GM18951 (cell line): ENCODE data around the gene NBEAL2.

Experiments
- POLR2A ChIP-seq: IDR thresholded peaks from 4 replicates; pipeline ENCODE4 v1.6.1; 2011; ENCODE audit warnings: mild to moderate bottlenecking; ENCODE audit not compliant: insufficient read length, insufficient read depth; ENCODE audit errors: extremely low read depth
- in situ Hi-C: fragments of 300-500 bp; cut with MboI; formaldehyde crosslinking; loops from one replicate; pipeline ENCODE4 v1.12.0; 2022; ENCODE audit warnings: low sequenced_read_pairs, mixed read lengths, inconsistent platforms; ENCODE audit not compliant: unreplicated experiment

Gene NBEAL2

GRCh38 chr3:46998121-46998851 is 18.8 kb downstream of the NBEAL2 start:
- TF ChIP-seq POLR2A: no peak
- in situ Hi-C loops: no loop called here

GRCh38 chr3:46998852-46999515 is 19.5 kb downstream of the NBEAL2 start:
- no peak for TF ChIP-seq POLR2A
- in situ Hi-C loops: no loop called here

- TF ChIP-seq POLR2A: no peak
- in situ Hi-C loops: no loop called here
Observed at GRCh38 chr3:46999516-47000197, 20.2 kb downstream of the NBEAL2 start.

GRCh38 chr3:47000198-47000815 is 20.8 kb downstream of the NBEAL2 start:
- TF ChIP-seq POLR2A: no peak
- in situ Hi-C loops: no loop called here

- no peak for TF ChIP-seq POLR2A
- in situ Hi-C loops: no loop called here
Observed at GRCh38 chr3:47000922-47001730, 21.7 kb downstream of the NBEAL2 start.

- no peak for TF ChIP-seq POLR2A
- in situ Hi-C loops: no loop called here
Observed at GRCh38 chr3:47001731-47002170, 22.3 kb downstream of the NBEAL2 start.

- no peak for TF ChIP-seq POLR2A
- in situ Hi-C loops: no loop called here
Observed at GRCh38 chr3:47002171-47003055, 22.9 kb downstream of the NBEAL2 start.

GRCh38 chr3:47003056-47003410 is 23.6 kb downstream of the NBEAL2 start:
- in situ Hi-C loops: no loop called here
- TF ChIP-seq POLR2A: no peak

- in situ Hi-C loops: no loop called here
- no peak for TF ChIP-seq POLR2A
Observed at GRCh38 chr3:47003461-47004368, 24.2 kb downstream of the NBEAL2 start.

GRCh38 chr3:47004369-47005211 is 25.1 kb downstream of the NBEAL2 start:
- no peak for TF ChIP-seq POLR2A

More at GRCh38 chr3:47004369-47005211, 25.1 kb downstream of the NBEAL2 start:
- in situ Hi-C loops: no loop called here
